CD4-positive, alpha-beta T cell treated with Interleukin-12 subunit alpha and Interleukin-12 subunit beta, for 1 hour (primary cell): ENCODE results near the gene ATP2A1.
"Not testable (repeated sequence)": the region's sequence is repeated elsewhere in the genome, so short reads cannot be mapped to it uniquely, and the experiment has no call there.

Experiments
- DNase-seq: peaks from one replicate; pipeline ENCODE4 v3.0.0-alpha.2; 2020

Gene ATP2A1

DNA sequence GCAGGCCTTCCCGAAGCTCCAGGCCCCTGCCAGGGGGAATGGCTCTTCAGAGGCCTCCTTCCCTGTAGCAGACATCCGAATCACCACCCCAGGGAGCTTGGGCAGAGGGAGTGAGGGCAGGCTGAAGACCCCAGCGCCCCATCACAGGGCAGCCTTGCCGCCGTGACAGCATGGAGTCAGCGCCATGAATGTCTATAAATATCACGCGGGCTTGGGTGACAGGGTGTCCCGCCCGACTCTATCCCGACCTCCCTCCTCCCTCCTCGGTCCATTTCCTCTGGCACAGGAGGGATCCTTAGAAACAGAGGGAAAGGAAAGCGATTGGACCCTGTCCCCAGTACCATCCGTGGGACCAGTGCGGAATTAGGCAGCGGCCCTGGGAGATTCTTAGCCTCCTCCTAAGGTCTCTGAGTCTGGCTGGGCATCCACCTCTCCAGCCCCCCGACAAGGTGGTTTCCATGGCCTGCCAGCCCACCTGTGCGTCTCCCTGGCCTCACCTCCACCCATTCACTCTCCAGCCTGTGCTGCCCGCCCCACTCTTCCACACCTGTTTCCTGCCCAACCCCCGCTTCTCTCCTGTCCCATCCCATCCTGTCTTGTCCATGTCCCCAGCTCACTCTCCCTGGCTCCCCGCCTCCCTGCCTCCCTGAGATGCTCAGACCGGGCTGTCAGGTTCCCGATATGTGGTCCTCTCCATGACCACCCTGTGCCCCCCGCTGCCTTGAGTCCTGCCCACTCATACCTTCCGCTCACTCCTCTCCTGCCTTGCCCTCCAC, 5.1 kb downstream of the ATP2A1 start:
- no peak for DNase-seq

GRCh38 chr16:28884045-28884444, 5.8 kb downstream of the ATP2A1 start:
- DNase-seq, result no peak

DNA sequence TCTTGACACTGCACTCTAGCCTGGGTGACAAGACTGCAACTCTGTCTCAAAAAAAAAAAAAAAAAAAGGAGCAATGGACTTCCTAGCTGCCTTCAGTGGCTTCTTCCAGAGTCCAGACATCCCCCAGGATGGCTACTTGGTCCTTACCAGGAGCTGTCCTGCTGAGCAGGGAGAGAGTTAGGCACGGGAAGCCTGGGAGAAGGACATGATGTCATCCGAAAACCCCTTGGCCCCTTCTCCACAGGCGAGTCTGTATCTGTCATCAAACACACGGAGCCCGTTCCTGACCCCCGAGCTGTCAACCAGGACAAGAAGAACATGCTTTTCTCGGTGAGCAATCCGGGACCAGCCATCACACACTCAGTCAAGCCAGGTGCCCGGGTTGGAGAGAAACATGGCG, 8.7 kb downstream of the ATP2A1 start:
- DNase-seq, result no peak

DNA sequence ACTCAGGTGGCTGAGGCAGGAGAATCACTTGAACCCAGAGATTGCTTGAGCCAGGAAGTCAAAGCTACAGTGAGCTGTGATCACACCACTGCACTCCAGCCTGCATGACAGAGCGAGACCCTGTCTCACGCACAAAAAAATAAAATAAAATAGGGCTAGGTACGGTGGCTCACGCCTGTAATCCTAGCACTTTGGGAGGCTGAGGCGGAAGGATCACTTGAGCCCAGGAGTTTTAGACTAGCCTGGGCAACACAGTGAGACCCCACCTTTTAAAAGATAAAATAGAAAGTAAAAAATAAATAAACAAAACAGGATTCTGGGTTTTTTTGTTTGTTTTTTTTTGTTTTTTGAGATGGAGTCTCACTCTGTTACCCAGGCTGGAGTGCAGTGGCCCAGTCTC, 12.1 kb downstream of the ATP2A1 start:
- DNase-seq, result not testable (repeated sequence)

DNA sequence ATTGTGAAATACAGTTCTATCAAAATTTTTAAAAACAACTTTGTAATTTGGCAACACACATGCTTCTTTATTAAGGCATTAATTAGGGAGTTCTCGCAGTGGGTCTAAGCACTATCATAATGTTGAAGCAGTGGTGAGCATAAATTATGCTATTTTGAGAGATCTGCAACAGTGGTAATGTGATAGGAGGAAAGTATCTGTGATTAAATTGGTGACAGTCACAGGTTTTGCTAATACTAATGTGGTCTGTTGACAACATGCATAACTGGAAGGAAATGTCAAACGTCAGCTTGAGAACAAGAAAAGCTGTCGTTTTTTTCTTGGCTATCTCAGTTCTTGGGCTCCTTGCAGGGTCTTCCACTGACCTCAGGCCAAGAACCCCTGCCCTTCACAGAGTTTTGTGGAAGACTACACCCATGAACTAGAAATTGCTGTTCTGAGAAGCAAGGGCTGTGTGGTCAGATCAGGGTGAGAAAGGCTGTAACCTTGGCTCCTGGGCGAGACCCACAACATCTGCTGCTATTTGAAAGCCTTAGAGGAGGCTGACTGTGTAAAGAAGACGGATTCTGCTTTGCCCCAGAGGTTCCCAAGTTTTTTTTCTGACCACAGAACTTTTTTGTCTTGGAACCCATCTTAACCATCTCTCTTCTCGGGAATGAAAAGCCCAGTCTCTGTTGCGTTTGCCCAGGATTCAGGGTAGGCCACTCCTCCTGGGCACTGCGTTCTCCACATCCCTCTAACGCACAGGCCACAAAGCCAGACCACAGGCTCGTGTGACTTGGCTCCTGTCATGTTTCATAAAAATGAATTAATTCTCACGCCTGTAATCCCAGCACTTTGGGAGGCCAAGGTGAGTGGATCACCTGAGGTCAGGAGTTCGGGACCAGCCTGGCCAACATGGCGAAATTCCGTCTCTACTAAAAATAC, 13.9 kb downstream of the ATP2A1 start:
- DNase-seq, result no peak

DNA sequence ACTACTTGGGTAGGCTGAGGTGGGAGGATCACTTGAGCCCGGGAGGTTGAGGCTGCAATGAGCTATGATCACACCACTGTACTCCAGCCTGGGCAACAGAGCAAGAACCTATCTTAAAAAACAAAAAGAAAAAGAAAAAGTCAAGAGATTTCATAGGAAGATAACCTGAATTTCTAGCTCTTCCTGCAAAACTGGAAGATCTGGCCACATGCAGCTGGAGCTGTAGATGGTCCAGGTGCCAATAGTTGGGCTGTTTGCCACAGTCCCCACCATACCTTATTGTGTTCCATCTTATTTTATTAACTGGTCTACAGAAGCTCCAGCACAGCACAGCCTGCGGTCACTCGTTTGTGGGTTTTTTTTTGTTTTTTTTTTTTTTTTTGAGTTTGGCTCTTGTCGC, 15.0 kb downstream of the ATP2A1 start:
- no peak for DNase-seq

DNA sequence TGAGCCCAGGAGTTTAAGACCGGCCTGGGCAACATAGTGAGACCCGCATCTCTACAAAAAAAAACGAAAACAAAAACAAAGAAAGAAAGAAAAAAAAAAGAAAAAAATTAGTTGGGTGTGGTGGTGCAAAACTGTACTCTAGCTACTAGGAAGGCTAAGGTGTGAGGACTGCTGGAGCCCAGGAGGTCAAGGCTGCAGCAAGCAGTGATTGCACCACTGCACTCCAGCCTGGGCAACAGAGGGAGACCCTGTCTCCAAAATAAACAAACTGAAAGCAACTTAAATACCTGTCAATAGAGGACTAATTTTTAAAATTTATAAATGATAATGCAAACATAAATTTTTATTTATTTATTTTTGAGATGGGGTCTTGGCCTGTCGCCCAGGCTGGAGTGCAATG, 17.3 kb downstream of the ATP2A1 start:
- DNase-seq, result no peak

GRCh38 chr16:28897826-28898225, 19.5 kb downstream of the ATP2A1 start:
- no peak for DNase-seq

GRCh38 chr16:28898266-28898665, 20.0 kb downstream of the ATP2A1 start:
- DNase-seq, result no peak

GRCh38 chr16:28898942-28899341, 20.7 kb downstream of the ATP2A1 start:
- DNase-seq, result no peak

- no peak for DNase-seq
Observed at GRCh38 chr16:28899882-28900590, 21.7 kb downstream of the ATP2A1 start.

- DNase-seq, result no peak
Observed at GRCh38 chr16:28900601-28901000, 22.3 kb downstream of the ATP2A1 start.

DNA sequence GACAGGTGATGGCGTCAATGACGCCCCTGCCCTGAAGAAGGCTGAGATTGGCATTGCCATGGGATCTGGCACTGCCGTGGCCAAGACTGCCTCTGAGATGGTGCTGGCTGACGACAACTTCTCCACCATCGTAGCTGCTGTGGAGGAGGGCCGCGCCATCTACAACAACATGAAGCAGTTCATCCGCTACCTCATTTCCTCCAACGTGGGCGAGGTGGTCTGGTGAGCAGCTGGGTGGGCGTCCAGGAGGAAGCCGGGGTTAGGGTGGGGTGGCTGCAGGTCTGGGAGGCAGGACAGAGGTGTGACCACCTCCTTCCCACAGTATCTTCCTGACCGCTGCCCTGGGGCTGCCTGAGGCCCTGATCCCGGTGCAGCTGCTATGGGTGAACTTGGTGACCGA, 23.6 kb downstream of the ATP2A1 start:
- no peak for DNase-seq

- DNase-seq, result no peak
Observed at GRCh38 chr16:28902909-28903308, 24.6 kb downstream of the ATP2A1 start.

- DNase-seq, result no peak
Observed at GRCh38 chr16:28903344-28904042, 25.2 kb downstream of the ATP2A1 start.

DNA sequence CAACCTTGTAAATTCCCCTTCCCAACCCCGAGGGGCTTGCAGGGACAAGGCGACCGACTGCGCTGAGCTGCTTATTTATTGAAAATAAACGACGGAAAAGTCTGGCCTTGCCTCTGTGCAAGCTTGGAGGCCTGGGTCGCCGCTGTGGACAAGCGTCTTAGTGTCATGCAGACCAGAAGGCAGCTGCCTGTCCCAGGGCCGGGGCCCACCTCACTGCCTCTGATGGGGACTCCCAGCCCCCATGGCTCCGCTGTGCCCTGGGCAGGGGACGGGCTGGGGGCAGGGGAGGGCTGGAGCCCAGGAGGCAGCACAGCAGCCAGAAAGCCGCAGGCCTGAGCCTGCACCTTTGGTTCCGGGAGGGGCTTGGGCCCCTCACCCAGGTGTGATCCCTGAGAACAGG, 26.1 kb downstream of the ATP2A1 start:
- no peak for DNase-seq

DNA sequence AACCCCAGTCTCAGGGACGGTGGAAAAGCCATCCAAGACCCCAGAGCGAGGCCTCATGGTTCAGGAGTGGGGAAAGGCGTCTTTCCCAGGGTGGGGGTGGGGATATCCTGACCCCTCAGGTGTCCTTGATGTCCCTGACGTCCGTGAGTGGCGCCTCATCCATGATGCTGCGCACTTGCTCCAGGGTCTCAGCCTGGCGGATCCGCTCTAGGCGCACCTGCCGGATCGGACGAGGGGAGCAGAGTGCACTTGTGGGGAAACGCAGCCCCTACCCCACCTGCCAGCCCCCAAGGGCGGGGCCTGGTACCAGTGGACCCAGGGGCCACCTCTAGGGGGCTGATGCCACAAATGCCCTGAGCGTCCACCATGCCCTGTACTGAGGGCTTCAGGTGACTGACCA, 26.5 kb downstream of the ATP2A1 start:
- DNase-seq, result no peak

GRCh38 chr16:28905229-28905754, 27.0 kb downstream of the ATP2A1 start:
- DNase-seq, result no peak

GRCh38 chr16:28905800-28906372, 27.6 kb downstream of the ATP2A1 start:
- no peak for DNase-seq

DNA sequence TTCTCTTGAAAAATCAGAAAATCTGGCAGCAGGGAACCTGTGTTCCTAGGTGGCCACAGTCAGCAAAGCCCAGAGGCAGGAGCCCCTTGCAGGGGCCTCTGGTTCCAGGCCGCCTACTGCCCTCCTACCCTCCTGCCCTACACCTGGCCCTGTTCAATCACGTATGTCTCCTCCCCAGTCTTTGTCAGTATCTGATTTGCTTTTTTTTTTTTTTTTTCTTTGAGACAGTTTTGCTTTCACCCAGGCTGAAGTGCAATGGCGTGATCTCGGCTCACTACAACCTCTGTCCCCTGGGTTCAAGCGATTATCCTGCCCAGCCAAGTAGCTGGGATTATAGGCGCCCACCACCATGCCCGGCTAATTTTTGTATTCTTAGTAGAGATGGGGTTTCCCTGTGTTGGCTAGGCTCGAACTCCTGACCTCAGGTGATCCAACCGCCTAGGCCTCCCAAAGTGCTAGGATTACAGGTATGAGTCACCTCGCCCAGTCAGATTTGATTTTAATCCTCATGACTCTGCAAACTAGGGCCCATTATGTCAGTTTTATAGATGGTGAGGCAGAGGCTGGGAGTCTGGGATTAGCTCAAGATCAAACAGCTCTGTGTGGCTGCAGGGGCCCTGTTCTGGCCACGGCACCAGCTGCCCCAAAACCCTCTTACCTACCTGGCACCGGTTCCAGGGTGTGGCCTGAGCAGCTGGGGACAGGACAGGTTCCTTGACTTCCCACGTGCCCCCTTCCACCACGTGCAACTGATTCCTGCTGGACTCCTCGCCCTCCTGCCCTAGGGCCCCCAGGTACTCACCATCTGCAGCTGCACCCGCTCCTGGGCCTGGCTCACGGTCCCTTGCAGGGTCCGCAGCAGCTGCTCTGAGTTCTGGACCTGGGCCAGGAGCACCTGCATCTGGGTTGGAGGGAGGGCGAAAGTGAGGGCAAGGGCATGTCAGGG, 32.1 kb downstream of the ATP2A1 start:
- no peak for DNase-seq

- no peak for DNase-seq
Observed at GRCh38 chr16:28912558-28912957, 34.3 kb downstream of the ATP2A1 start.
